Breast epithelium (tissue), 3 donors: ENCODE results near the gene RUFY1.

ENCODE experiments used
- CTCF ChIP-seq, 3 donors: fragments of 450-650 bp; IDR thresholded peaks; one replicate each; pipeline ENCODE4 v1.5.1; 2016 to 2017; ENCODE audit warnings: antibody characterized with exemption in 3 of 3, mild to moderate bottlenecking in 3 of 3, moderate library complexity in 3 of 3
- POLR2AphosphoS5 ChIP-seq, 3 donors: sonication (generic); formaldehyde crosslinking; IDR thresholded peaks; one replicate each; pipeline ENCODE4 v1.6.1; 2017; ENCODE audit warnings: antibody characterized with exemption in 3 of 3

- TF ChIP-seq CTCF (IDR thresholded peaks at IDR 0.05) (no peak), POLR2AphosphoS5 (IDR thresholded peaks at IDR 0.05) (no peak)
Observed at GRCh38 chr5:179558932-179559283, 8.6 kb downstream of the RUFY1 start.
